ENCODE measurements around the gene CDA. TPM values are rescaled to one million over a fixed set of nuclear protein-coding genes. Genes with fewer than 3 reads are reported as not detected.

Gene CDA
- polyA plus RNA-seq (2012; ENCODE audit: insufficient read depth, insufficient read length, low read depth) = not detected

DNA sequence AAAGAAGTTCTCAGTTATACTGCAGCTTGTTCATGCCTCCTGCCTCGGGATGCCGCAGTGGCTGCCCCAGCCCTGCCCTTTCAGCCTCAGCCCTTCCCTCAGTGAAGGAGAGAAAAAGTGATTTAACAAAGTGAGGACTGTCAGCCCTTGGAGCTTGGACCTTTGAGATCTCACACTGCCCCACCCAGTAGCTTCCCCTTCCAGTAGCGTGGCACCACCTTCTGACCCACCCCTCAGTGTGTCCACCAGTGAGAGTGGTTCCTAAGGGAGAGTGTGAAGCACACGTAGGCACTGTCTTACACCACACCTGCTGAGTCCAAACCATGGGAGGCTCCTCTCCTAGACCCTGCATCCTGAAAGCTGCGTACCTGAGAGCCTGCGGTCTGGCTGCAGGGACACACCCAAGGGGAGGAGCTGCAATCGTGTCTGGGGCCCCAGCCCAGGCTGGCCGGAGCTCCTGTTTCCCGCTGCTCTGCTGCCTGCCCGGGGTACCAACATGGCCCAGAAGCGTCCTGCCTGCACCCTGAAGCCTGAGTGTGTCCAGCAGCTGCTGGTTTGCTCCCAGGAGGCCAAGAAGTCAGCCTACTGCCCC, at the start of gene CDA:
CDA (plus strand) TSS at position 464 of the 592 bp plus-strand sequence; CDS start at position 497, 33 bp downstream.
- Histone ChIP-seq H3K4me1 (no peaks in the 10 kb centered on the region), H3K36me3 (no peaks in the 10 kb centered on the region), H3K27me3 (no peaks in the 10 kb centered on the region), H3K9me3 (no peaks in the 10 kb centered on the region), H3K4me3 (ENCODE audit: low read depth, low read length) (no peak within 1 kb of the TSS)
- DNase-seq = no peak
- TF ChIP-seq, protein P1, sequence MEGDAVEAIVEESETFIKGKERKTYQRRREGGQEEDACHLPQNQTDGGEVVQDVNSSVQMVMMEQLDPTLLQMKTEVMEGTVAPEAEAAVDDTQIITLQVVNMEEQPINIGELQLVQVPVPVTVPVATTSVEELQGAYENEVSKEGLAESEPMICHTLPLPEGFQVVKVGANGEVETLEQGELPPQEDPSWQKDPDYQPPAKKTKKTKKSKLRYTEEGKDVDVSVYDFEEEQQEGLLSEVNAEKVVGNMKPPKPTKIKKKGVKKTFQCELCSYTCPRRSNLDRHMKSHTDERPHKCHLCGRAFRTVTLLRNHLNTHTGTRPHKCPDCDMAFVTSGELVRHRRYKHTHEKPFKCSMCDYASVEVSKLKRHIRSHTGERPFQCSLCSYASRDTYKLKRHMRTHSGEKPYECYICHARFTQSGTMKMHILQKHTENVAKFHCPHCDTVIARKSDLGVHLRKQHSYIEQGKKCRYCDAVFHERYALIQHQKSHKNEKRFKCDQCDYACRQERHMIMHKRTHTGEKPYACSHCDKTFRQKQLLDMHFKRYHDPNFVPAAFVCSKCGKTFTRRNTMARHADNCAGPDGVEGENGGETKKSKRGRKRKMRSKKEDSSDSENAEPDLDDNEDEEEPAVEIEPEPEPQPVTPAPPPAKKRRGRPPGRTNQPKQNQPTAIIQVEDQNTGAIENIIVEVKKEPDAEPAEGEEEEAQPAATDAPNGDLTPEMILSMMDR (IDR thresholded peaks at IDR 0.05; ENCODE audit: low read depth, low read length) = no peak

DNA sequence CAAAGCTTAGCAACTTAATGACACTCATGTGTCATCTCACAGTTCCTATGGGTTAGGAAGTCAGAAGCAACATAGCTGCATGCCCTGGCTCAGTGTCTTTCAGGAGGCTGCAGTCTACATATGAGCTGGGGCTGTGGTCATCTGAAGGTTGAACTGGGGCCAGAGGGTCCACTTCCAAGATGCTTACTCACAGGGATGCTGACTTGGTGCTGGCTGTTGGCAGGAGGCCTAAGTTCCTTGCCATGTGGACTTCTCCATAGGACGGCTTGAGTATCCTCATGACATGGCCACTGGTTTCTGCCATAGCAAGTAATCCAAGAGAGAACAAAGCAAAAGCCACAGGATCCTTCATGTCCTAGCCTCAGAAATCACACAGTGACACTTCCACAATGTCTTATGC, 48.6 kb upstream of the CDA start:
- no peak overlapping the region for H3K4me3 ChIP-seq (ENCODE audit: low read depth, low read length)
- H3K27me3 ChIP-seq = no peaks in the 10 kb centered on the region
- no peaks in the 10 kb centered on the region for H3K36me3 ChIP-seq
- TF ChIP-seq, protein P1 (IDR thresholded peaks at IDR 0.05; ENCODE audit: low read depth, low read length) = no peak
- no peak for DNase-seq
- H3K4me1 ChIP-seq = no peaks in the 10 kb centered on the region
- H3K9me3 ChIP-seq = no peaks in the 10 kb centered on the region

DNA sequence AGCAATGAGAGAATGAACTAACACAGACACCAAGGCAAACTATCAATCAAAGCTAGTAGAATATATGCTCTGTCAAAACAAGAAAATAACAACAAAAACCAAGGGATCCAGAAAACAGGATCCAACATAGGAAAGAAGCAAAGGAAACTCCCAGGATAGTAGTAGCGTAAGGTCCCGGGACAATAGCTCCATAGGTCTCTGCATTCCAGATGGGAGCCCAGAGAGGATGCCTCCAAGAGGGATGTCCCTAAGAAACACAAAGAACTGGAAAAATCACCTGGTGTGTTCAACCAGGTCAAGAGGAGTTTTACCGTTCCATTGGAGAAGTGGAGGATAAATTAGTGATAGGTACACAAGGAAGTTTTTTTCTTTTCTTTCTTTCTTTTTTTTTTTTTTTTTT, 42.3 kb upstream of the CDA start:
- TF ChIP-seq, protein P1 (IDR thresholded peaks at IDR 0.05; ENCODE audit: low read depth, low read length) = no peak
- no peaks in the 10 kb centered on the region for H3K27me3 ChIP-seq
- H3K36me3 ChIP-seq = no peaks in the 10 kb centered on the region

DNA sequence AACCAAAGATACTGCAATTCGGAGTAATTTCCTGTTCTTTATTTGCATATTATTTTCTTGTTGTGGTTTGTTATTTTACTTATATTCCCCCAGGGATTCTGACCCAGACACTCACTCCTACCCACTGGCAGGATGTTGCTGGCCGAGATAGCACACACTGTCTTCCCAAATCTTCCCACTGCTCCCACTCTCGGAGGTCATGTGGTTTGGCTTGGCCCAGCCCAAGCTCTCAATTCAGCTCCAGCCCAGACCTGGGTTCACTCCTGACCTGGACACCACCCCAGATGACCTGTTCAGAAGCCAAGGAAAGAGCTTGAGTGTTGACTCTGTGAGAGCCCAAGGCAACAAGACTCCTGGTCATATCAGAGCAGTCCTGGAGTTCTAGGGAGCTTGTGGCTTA, 37.7 kb upstream of the CDA start:
- Histone ChIP-seq H3K9me3 (no peaks in the 10 kb centered on the region), H3K4me1 (no peaks in the 10 kb centered on the region), H3K36me3 (no peaks in the 10 kb centered on the region), H3K27me3 (peaks cover 15% of the 10 kb centered on the region), H3K4me3 (ENCODE audit: low read depth, low read length) (no peak overlapping the region)
- DNase-seq = no peak
- TF ChIP-seq, protein P1 (IDR thresholded peaks at IDR 0.05; ENCODE audit: low read depth, low read length) = no peak

More for the DNA sequence above, 42.3 kb upstream of the CDA start:
- Histone ChIP-seq H3K4me3 (ENCODE audit: low read depth, low read length) (no peak overlapping the region), H3K4me1 (no peaks in the 10 kb centered on the region), H3K9me3 (no peaks in the 10 kb centered on the region)
- DNase-seq = no peak

DNA sequence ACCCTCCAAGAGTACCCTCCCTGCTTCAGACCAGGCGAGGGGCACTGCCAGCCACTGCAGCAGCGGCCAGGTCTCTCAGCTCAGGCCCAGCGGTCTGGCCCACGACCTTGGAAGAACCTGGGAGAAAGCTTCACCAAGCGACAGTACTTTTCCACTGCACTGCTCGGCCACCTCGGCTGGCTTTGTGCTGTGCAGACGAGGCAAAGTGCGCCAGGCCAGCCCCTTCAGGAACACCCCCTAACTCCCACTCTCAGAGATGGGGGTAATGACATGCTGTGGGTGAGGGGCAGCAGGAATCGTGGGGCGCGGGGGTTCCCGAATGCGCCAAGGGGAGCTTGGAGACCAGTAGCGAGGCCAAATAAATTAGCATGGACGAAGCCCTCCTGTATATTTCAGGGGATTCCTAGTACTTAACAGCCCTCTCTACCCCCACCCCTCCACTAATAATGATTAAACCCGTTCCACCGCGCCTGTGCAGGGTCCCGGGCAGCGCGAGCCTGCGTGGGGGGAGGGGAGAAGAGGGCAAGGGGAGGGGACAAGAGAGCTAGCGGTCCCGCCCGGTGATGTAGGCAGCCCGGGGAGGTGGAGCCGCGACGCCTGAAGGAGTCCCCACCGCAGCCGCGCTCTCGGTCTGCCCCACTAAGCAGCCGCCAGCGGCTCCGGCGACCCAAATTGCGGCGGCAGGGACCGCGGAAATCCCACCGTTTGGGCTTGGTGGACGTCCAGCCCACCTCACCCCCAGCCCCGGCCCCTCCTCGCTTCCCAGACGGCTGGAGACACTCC, 36.8 kb upstream of the CDA start, which contains the start of gene FAM43B:
FAM43B (plus strand) TSS at position 629 of the 783 bp plus-strand sequence. CDS start 401 bp downstream, outside the sequence.
- TF ChIP-seq, protein P1 (IDR thresholded peaks at IDR 0.05; ENCODE audit: low read depth, low read length) = no peak
- no peaks in the 10 kb centered on the region for H3K9me3 ChIP-seq
- peak within 1 kb of the TSS; percentile 50 for H3K4me3 ChIP-seq (ENCODE audit: low read depth, low read length)
- no peaks in the 10 kb centered on the region for H3K4me1 ChIP-seq
- H3K27me3 ChIP-seq = peaks cover 15% of the 10 kb centered on the region
- peak; percentile 86 for DNase-seq
- H3K36me3 ChIP-seq = no peaks in the 10 kb centered on the region

Measured in BE2C (cell line).